HepG2 (cell line): ENCODE results near the gene GMNN. TPM values are rescaled to one million over a fixed set of nuclear protein-coding genes. Genes with fewer than 3 reads are reported as not detected.

Source experiments
- BHLHE40 ChIP-seq: IDR thresholded peaks from 2 replicates; pipeline ENCODE4 v1.6.1; 2011; ENCODE audit warnings: low read length, improper control_type of control experiment
- FOSL2 ChIP-seq: sonication (generic); formaldehyde crosslinking; IDR thresholded peaks from 2 replicates; pipeline ENCODE4 v1.4.0; 2020; ENCODE audit warnings: missing genetic modification reagents
- MAFK ChIP-seq, 2 experiments: IDR thresholded peaks in 1 of 2; conservative IDR thresholded peaks in 1 of 2; 2 replicates each; pipeline ENCODE4 v1.6.1; 2011; ENCODE audit warnings: improper control_type of control experiment in 2 of 2, low read length in 2 of 2
- NBN ChIP-seq: fragments of 450-650 bp; conservative IDR thresholded peaks from 2 replicates; pipeline ENCODE4 v1.6.1; 2017
- NFKB2 ChIP-seq: sonication (generic); formaldehyde crosslinking; IDR thresholded peaks from 2 replicates; pipeline ENCODE4 v1.4.0; 2020; ENCODE audit warnings: missing genetic modification reagents, borderline replicate concordance
- NR2C2 ChIP-seq: sonication (generic); formaldehyde crosslinking; IDR thresholded peaks from 2 replicates; pipeline ENCODE4 v1.4.0; 2020; ENCODE audit warnings: missing genetic modification reagents, mild to moderate bottlenecking, moderate library complexity, borderline replicate concordance
- ONECUT2 ChIP-seq: sonication (generic); formaldehyde crosslinking; IDR thresholded peaks from 2 replicates; pipeline ENCODE4 v1.4.0; 2020; ENCODE audit warnings: missing genetic modification reagents
- SATB2 ChIP-seq: sonication (generic); formaldehyde crosslinking; IDR thresholded peaks from 2 replicates; pipeline ENCODE4 v1.5.0; 2020; ENCODE audit warnings: missing genetic modification reagents
- SMAD3 ChIP-seq: sonication (generic); formaldehyde crosslinking; IDR thresholded peaks from 2 replicates; pipeline ENCODE4 v1.4.0; 2020; ENCODE audit warnings: missing genetic modification reagents
- SMC3 ChIP-seq: IDR thresholded peaks from 2 replicates; pipeline ENCODE4 v1.6.1; 2011; ENCODE audit warnings: low read length, improper control_type of control experiment
- USF2 ChIP-seq, 2 experiments: sonication (generic) in 1 of 2; formaldehyde crosslinking in 1 of 2; IDR thresholded peaks; 2 replicates each; pipeline versions ENCODE4 v1.5.1 to v1.6.1; 2011 to 2020; ENCODE audit warnings: borderline replicate concordance in 1 of 2, low read depth in 1 of 2, low read length in 1 of 2, mild to moderate bottlenecking in 1 of 2, missing genetic modification reagents in 1 of 2, moderate library complexity in 1 of 2
- WIZ ChIP-seq: sonication (generic); formaldehyde crosslinking; IDR thresholded peaks from 2 replicates; pipeline ENCODE4 v1.5.1; 2020; ENCODE audit warnings: mild to moderate bottlenecking, missing genetic modification reagents
- ZNF235 ChIP-seq: sonication (generic); formaldehyde crosslinking; IDR thresholded peaks from 2 replicates; pipeline ENCODE4 v1.8.1; 2023; ENCODE audit warnings: mild to moderate bottlenecking, missing genetic modification reagents, borderline replicate concordance
- ZNF530 ChIP-seq: sonication (generic); formaldehyde crosslinking; IDR thresholded peaks from 2 replicates; pipeline ENCODE4 v1.5.0; 2020; ENCODE audit warnings: low read depth, mild to moderate bottlenecking, missing genetic modification reagents
- ZNF557 ChIP-seq: sonication (generic); formaldehyde crosslinking; IDR thresholded peaks from 2 replicates; pipeline ENCODE4 v1.4.0; 2020; ENCODE audit warnings: missing genetic modification reagents
- ZNF589 ChIP-seq: sonication (generic); formaldehyde crosslinking; conservative IDR thresholded peaks from 2 replicates; pipeline ENCODE4 v1.8.0; 2022; ENCODE audit warnings: mild to moderate bottlenecking, moderate library complexity, missing genetic modification reagents
- ZNF737 ChIP-seq: sonication (generic); formaldehyde crosslinking; IDR thresholded peaks from 2 replicates; pipeline ENCODE4 v1.5.0; 2020; ENCODE audit warnings: missing genetic modification reagents, mild to moderate bottlenecking, borderline replicate concordance
- polyA plus RNA-seq, 8 experiments: library from polyadenylated mRNA; depleted of rRNA in 3 of 8; stranded (reverse) in 7 of 8; unstranded in 1 of 8; fragments of >200 nt; fragmentation: Illumina TruSeq in 4 of 8; extraction: Trizol in 4 of 8; gene quantifications; 2 replicates each; pipeline versions ENCODE4 v1.2.1 to v1.2.3, GENCODE V29; 2011 to 2016; ENCODE audit warnings: low read depth in 4 of 8, missing spikeins in 1 of 8, mixed read lengths in 1 of 8; ENCODE audit not compliant: insufficient read depth in 1 of 8
- total RNA-seq, 5 experiments: library from RNA; depleted of rRNA; stranded (reverse); fragments of >200 nt; fragmentation: Illumina TruSeq; extraction: Trizol; gene quantifications; 2 replicates each; pipeline ENCODE4 v1.2.3, GENCODE V29; 2016; ENCODE audit warnings: low read depth in 1 of 5
- TF ChIP-seq, protein P1 (sequence below): sonication (generic); formaldehyde crosslinking; conservative IDR thresholded peaks from 2 replicates; pipeline ENCODE4 v1.4.0; 2020; ENCODE audit warnings: missing genetic modification reagents
- TF ChIP-seq, protein P2 (sequence below): IDR thresholded peaks from 2 replicates; pipeline ENCODE4 v1.6.1; 2016; ENCODE audit warnings: missing biosample characterization, missing genetic modification reagents, low read depth
- TF ChIP-seq, protein P3 (sequence below): sonication (generic); formaldehyde crosslinking; IDR thresholded peaks from 2 replicates; pipeline ENCODE4 v1.5.1; 2020; ENCODE audit warnings: mild to moderate bottlenecking, missing genetic modification reagents, borderline replicate concordance
- TF ChIP-seq, protein P4 (sequence below): IDR thresholded peaks from 2 replicates; pipeline ENCODE4 v1.6.1; 2016; ENCODE audit warnings: missing genetic modification reagents, missing compliant biosample characterization

Gene GMNN
- total and polyA plus RNA-seq, 2 of the 13 experiments (the other 11 are each of a cell fraction or from before 2014, with no cell fraction given), result 61.8 to 154 TPM

DNA sequence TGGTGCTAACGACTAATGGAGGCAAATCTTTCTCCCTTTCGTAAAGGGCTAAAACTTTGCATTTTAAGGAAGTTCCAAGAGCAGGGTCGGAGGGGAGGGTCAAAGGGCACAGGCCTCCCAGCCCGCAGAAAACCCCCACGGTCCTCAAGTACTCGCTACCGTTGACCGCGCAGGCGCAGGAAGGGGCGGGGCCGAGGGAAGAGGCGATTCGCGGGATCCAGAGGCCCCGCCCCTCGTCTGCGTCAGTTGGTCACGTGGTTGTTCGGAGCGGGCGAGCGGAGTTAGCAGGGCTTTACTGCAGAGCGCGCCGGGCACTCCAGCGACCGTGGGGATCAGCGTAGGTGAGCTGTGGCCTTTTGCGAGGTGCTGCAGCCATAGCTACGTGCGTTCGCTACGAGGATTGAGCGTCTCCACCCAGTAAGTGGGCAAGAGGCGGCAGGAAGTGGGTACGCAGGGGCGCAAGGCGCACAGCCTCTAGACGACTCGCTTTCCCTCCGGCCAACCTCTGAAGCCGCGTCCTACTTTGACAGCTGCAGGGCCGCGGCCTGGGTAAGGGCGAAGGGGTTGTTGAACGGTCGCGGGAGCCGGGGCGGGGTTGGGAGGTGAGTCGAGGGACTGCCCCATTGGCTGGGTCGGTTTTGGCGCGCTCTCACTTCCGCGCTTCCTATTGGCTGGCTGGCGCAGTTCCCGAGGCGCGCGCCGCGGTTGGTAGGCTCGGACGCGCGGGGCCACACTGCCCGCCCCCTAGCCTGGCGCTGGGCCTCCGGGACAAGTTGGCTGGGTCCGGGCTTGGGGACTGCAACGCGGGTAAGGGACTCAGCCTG lies at the start of gene GMNN (continued):
- peak; percentile 96 for TF ChIP-seq NR2C2
- TF ChIP-seq, protein P1, sequence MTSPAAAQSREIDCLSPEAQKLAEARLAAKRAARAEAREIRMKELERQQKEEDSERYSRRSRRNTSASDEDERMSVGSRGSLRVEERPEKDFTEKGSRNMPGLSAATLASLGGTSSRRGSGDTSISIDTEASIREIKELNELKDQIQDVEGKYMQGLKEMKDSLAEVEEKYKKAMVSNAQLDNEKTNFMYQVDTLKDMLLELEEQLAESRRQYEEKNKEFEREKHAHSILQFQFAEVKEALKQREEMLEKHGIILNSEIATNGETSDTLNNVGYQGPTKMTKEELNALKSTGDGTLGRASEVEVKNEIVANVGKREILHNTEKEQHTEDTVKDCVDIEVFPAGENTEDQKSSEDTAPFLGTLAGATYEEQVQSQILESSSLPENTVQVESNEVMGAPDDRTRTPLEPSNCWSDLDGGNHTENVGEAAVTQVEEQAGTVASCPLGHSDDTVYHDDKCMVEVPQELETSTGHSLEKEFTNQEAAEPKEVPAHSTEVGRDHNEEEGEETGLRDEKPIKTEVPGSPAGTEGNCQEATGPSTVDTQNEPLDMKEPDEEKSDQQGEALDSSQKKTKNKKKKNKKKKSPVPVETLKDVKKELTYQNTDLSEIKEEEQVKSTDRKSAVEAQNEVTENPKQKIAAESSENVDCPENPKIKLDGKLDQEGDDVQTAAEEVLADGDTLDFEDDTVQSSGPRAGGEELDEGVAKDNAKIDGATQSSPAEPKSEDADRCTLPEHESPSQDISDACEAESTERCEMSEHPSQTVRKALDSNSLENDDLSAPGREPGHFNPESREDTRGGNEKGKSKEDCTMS (CRISPR knock-in tag), result no peak
- TF ChIP-seq, protein P2, sequence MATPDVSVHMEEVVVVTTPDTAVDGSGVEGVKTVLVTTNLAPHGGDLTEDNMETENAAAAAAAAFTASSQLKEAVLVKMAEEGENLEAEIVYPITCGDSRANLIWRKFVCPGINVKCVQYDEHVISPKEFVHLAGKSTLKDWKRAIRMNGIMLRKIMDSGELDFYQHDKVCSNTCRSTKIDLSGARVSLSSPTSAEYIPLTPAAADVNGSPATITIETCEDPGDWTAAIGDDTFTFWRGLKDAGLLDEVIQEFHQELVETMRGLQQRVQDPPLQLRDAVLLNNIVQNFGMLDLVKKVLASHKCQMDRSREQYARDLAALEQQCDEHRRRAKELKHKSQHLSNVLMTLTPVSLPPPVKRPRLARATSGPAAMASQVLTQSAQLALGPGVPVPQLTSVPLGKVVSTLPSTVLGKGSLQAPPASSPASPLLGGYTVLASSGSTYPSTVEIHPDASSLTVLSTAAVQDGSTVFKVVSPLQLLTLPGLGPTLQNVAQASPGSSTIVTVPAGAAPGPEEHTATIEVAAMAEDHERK (CRISPR knock-in tag), result peak; percentile 11; the same call in 1 of the 2 replicates
- no peak for TF ChIP-seq MAFK (conservative IDR thresholded peaks at IDR 0.05 in 1 of 2, IDR thresholded peaks at IDR 0.05 in 1 of 2; ENCODE audit: low read length in 2 of 2)
- TF ChIP-seq ZNF557 (CRISPR knock-in tag), result 0 out of 2 replicates have a peak, but pooled peaks have one; percentile 61
- no peak for TF ChIP-seq ZNF737
- TF ChIP-seq, protein P3, sequence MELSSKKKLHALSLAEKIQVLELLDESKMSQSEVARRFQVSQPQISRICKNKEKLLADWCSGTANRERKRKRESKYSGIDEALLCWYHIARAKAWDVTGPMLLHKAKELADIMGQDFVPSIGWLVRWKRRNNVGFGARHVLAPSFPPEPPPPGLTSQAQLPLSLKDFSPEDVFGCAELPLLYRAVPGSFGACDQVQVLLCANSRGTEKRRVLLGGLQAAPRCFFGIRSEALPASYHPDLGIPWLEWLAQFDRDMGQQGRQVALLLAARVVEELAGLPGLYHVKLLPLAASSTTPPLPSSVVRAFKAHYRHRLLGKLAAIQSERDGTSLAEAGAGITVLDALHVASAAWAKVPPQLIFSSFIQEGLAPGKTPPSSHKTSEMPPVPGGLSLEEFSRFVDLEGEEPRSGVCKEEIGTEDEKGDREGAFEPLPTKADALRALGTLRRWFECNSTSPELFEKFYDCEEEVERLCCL, result peak; percentile 91; the same call in 1 of the 2 replicates
- TF ChIP-seq FOSL2, result peak; percentile 57
- no peak; the same call in 1 of the 2 replicates for TF ChIP-seq ZNF589 (CRISPR knock-in tag)
- TF ChIP-seq WIZ (CRISPR knock-in tag), result peak; percentile 98; the same call in 1 of the 2 replicates
- no peak for TF ChIP-seq ZNF530 (CRISPR knock-in tag)
- TF ChIP-seq, protein P4, sequence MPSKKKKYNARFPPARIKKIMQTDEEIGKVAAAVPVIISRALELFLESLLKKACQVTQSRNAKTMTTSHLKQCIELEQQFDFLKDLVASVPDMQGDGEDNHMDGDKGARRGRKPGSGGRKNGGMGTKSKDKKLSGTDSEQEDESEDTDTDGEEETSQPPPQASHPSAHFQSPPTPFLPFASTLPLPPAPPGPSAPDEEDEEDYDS (CRISPR knock-in tag), result peak; percentile 91
- peak; percentile 85 for TF ChIP-seq SATB2 (CRISPR knock-in tag)
- peak; percentile 48; the same call in 1 of the 2 replicates for TF ChIP-seq SMAD3
- TF ChIP-seq ONECUT2 (CRISPR knock-in tag), result 0 out of 2 replicates have a peak, but pooled peaks have one; percentile 15
- peak; percentile 90 for TF ChIP-seq ZNF235 (CRISPR knock-in tag)
- TF ChIP-seq NBN, result no peak
- no peak for TF ChIP-seq SMC3
- peak; percentile 99 for TF ChIP-seq NFKB2 (CRISPR knock-in tag)
- peak; percentile 87 for TF ChIP-seq USF2 (IDR thresholded peaks at IDR 0.05; ENCODE audit: low read depth, low read length)
- peak; percentile 96 for TF ChIP-seq USF2 (CRISPR knock-in tag; IDR thresholded peaks at IDR 0.05; ENCODE audit: borderline replicate concordance)
- TF ChIP-seq BHLHE40, result peak; percentile 90
